Measurements from ENCODE around the gene METTL1. TPM values are rescaled to one million over a fixed set of nuclear protein-coding genes. Genes with fewer than 3 reads are reported as not detected.

The METTL1 gene
- total RNA-seq, 2 donors from 2014 or later: 7.2 to 16.0 TPM

DNA sequence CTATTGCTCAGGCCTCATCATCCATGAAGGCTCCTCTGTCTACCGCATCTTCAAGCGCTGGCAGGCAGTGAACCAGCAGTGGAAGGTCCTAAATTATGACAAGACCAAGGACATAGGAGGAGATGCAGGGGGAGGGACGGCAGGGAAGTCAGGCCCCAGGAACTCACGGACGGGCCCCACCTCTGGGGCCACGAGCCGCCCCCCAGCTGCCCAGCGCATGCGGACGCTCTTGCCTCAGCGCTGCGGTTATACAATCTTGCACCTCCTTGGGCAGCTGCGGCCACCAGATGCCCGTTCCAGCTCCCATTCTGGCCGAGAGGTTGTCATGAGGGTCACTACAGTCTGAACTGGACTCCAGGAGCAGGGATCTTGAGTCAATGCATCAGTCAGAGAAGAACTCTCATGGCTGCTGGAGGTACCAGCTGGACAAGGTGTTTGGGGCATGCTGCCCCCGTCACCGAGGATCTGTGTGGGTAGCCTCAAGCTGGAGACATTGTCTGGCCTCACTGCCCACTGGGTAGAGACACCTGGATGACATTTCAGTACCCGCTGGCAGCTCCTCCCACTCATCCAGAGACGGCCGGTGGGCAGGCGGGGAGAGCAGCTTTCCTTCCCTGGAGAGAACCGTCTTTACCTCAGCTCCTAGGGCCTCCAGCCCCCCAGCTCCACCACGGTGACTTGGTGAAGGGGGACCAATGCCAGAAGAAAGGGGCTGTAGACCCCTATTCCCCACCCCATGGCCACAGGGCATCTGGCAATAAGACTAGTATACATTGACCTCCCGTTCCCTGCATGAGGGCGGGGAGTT is 13.1 kb downstream of the METTL1 start:
- ATAC-seq (no peak), DNase-seq (no peak)
- intact Hi-C loops (cut with DNase I): no loop called here

DNA sequence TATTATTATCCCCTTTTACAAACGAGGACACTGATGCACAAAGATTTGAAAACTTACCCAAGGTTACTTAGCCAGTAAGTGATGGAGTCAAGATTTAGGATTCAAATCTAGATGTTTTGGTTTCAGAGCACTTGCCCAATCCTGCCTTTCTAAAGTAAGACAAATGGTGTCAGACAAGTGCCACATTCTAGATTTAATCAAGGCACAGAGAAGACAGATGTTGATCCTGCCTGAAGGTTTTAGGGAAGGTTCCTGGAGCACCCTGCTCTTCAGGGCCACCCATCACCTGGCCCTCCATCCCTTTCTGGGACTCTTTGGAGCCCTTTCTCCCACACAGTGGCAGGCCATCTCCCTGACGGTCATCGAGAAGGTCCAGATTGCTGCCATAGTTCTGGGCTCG is 14.1 kb downstream of the METTL1 start:
- intact Hi-C loops (cut with DNase I): no loop called here
- DNase-seq (no peak), ATAC-seq (no peak)

GRCh38 chr12:57756406-57757341 is 15.2 kb downstream of the METTL1 start:
- no peak for DNase-seq
- no peak for ATAC-seq
- intact Hi-C loops (cut with DNase I): no loop called here

- intact Hi-C loops (cut with DNase I): no loop called here
- ATAC-seq (no peak), DNase-seq (no peak)
Measured at GRCh38 chr12:57755454-57756372, 16.2 kb downstream of the METTL1 start.

- intact Hi-C loops (cut with DNase I): no loop called here
- DNase-seq (no peak), ATAC-seq (no peak)
Measured at GRCh38 chr12:57755194-57755453, 16.8 kb downstream of the METTL1 start.

GRCh38 chr12:57754411-57755193 is 17.3 kb downstream of the METTL1 start, which contains the start of gene MARCHF9:
TSS of gene MARCHF9 (plus strand) at chr12:57755103. CDS start at chr12:57755529, 426 bp downstream.
- intact Hi-C loops (cut with DNase I): no loop called here
- DNase-seq (peak; percentile 62), ATAC-seq (peak in 1 of 2 donors; percentile 4)

DNA sequence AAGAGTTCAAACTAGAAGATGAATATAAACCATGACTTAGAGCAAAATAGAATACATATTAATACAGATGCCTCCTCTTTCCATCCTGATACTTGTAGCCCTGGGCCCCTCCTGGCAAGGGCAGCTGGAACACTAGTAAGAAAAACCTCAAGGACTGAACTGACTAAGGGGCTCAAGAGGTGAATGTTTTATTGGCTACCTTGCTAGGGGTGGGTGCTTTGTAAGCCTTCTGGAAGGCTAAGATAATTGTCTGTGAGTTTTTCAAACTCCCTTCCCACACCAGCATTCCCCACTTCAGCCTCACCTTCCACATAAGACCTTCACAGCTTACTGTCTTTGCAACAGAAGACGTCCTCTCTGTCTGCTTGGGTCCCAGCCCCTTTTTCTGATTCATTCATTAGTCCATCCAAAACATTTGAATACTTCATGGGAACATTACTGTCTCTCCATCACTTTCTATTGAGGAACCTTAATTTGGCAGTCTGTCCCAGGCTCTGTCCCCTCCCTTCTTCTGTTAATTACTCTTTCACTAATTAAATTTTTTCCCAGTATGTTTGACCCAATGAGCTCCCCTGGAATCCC is 18.1 kb downstream of the METTL1 start:
- ATAC-seq (no peak), DNase-seq (no peak)
- intact Hi-C loops (cut with DNase I): no loop called here

GRCh38 chr12:57752668-57753000 is 19.3 kb downstream of the METTL1 start:
- no peak for ATAC-seq
- DNase-seq: no peak
- intact Hi-C loops (cut with DNase I): no loop called here

- DNase-seq (peak; percentile 99), ATAC-seq (peak; percentile 92 to 93)
- intact Hi-C loops (cut with DNase I): no loop called here
Measured at GRCh38 chr12:57751788-57752667, 19.9 kb downstream of the METTL1 start, which contains the start of gene CDK4. TSS of gene CDK4 (minus strand) at chr12:57752310. CDS start at chr12:57751717, 593 bp downstream.

- intact Hi-C loops (cut with DNase I): no loop called here
- DNase-seq: no peak
- no peak for ATAC-seq
Measured at GRCh38 chr12:57751432-57751787, 20.5 kb downstream of the METTL1 start.

DNA sequence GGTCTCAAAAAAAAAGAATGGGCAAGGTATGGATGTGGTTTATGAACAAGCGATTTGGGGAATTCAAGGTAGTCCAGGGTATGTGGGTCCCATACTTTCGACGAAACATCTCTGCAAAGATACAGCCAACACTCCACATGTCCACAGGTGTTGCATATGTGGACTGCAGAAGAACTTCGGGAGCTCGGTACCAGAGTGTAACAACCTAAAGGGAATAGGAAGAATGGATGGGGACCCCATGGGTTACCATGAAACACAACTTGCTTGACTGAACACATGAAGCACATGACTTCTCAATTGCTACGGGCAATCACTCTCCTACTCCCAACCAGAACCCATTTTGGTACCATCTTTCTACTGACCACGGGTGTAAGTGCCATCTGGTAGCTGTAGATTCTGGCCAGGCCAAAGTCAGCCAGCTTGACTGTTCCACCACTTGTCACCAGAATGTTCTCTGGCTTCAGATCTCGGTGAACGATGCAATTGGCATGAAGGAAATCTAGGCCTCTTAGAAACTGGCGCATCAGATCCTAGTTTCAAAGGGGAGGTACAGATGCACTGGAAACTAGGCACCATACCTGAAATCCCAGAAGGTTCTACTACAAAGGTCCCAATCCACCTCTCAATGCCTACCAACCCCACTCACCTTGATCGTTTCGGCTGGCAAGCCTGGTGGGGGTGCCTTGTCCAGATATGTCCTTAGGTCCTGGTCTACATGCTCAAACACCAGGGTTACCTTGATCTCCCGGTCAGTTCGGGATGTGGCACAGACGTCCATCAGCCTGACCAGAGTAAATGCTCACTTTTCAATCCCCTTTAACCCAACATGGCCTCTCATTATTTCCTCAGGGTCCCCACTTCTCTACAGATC is 21.1 kb downstream of the METTL1 start:
- intact Hi-C loops (cut with DNase I): no loop called here
- DNase-seq (no peak), ATAC-seq (no peak)

DNA sequence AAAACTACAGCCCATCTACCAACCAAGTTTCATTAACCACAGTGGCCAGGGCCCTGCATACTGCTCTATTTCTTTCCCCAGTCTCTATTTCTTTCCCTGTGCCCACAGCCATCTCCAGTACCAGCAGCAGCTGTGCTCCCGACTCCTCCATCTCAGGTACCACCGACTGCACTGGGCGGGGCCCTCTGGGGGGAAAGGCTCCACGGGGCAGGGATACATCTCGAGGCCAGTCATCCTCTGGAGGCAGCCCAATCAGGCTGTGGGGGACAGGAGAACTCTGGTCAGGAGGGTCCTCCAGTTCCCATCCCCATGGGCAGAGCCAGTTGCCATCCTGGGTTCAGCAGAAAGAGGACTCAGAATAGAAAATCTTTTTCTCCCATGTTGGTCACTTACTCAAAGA is 22.8 kb downstream of the METTL1 start:
- DNase-seq (no peak), ATAC-seq (no peak)
- intact Hi-C loops (cut with DNase I): no loop called here

- ATAC-seq (no peak), DNase-seq (no peak)
- intact Hi-C loops (cut with DNase I): no loop called here
Measured at GRCh38 chr12:57746025-57746424, 25.9 kb downstream of the METTL1 start.

DNA sequence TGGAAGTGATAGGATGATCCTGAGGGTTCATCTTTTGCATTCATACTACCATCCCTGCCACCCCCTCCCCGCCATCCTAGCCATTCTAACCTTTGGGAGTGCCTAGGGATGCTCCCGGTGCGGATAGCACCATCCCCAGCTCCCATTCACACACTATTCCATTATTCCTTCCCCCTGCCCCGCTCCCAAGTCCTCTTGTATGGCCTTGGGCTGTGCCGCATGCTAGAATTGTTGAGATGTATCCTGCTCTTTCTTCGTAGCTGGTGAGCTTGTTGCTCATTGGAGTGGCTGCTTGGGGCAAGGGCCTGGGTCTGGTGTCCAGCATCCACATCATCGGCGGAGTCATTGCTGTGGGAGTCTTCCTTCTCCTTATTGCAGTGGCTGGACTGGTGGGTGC is 26.4 kb downstream of the METTL1 start:
- intact Hi-C loops (cut with DNase I): no loop called here
- DNase-seq (no peak), ATAC-seq (peak; percentile 2 to 11)

- DNase-seq (peak; percentile 99), ATAC-seq (peak; percentile 96 to 98)
- intact Hi-C loops (cut with DNase I): no loop called here
Measured at GRCh38 chr12:57744777-57745484, 27.0 kb downstream of the METTL1 start, which contains the start of gene TSPAN31. TSS of gene TSPAN31 (plus strand) at chr12:57745039. CDS start at chr12:57745155, 116 bp downstream.
